GM19455 (cell line): Measurements from ENCODE around the gene CALY.

Experiments used
- ATAC-seq: cut with Tn5 transposase; IDR thresholded peaks from one replicate; pipeline ENCODE4 v1.9.1; 2021; ENCODE audit not compliant: unreplicated experiment

Gene CALY

GRCh38 chr10:133366751-133367150 is 30.1 kb upstream of the CALY start:
- ATAC-seq, result no peak

GRCh38 chr10:133366130-133366478 is 29.4 kb upstream of the CALY start:
- no peak for ATAC-seq

GRCh38 chr10:133365461-133366129 is 28.9 kb upstream of the CALY start:
- ATAC-seq, result no peak

- ATAC-seq, result no peak
These were observed 28.1 kb upstream of the CALY start for GRCh38 chr10:133364645-133365431.

- ATAC-seq, result no peak
These were observed 26.1 kb upstream of the CALY start for GRCh38 chr10:133362846-133363245.

- no peak for ATAC-seq
These were observed 25.2 kb upstream of the CALY start for GRCh38 chr10:133361773-133362441.

GRCh38 chr10:133361227-133361626 is 24.5 kb upstream of the CALY start:
- no peak for ATAC-seq

GRCh38 chr10:133359972-133360610 is 23.4 kb upstream of the CALY start:
- ATAC-seq, result no peak

GRCh38 chr10:133359554-133359971 is 22.9 kb upstream of the CALY start:
- ATAC-seq, result no peak

- ATAC-seq, result no peak
These were observed 22.2 kb upstream of the CALY start for GRCh38 chr10:133358925-133359310.

GRCh38 chr10:133358162-133358924 is 21.6 kb upstream of the CALY start:
- no peak for ATAC-seq

- peak; percentile 67 for ATAC-seq
These were observed 20.8 kb upstream of the CALY start, which contains the start of gene FUOM for GRCh38 chr10:133357285-133358161. Gene FUOM, minus strand, starts transcription at chr10:133358019. Its CDS starts 12 bp downstream, at chr10:133358007.

GRCh38 chr10:133356549-133357284 is 20.0 kb upstream of the CALY start:
- ATAC-seq, result no peak

GRCh38 chr10:133355991-133356390 is 19.3 kb upstream of the CALY start:
- ATAC-seq, result no peak

GRCh38 chr10:133355266-133355665 is 18.6 kb upstream of the CALY start:
- no peak for ATAC-seq

GRCh38 chr10:133354672-133355240 is 18.1 kb upstream of the CALY start:
- no peak for ATAC-seq

GRCh38 chr10:133353988-133354605 is 17.4 kb upstream of the CALY start:
- ATAC-seq, result no peak

- ATAC-seq, result no peak
These were observed 16.7 kb upstream of the CALY start for GRCh38 chr10:133353202-133353959.
